ENCODE measurements around the gene RRAD. TPM values are rescaled to one million over a fixed set of nuclear protein-coding genes. Genes with fewer than 3 reads are reported as not detected.
"Not testable (repeated sequence)": the region's sequence is repeated elsewhere in the genome, so short reads cannot be mapped to it uniquely, and the experiment has no call there.

Gene RRAD
- total RNA-seq, 1 experiment from 2014 or later: not detected

DNA sequence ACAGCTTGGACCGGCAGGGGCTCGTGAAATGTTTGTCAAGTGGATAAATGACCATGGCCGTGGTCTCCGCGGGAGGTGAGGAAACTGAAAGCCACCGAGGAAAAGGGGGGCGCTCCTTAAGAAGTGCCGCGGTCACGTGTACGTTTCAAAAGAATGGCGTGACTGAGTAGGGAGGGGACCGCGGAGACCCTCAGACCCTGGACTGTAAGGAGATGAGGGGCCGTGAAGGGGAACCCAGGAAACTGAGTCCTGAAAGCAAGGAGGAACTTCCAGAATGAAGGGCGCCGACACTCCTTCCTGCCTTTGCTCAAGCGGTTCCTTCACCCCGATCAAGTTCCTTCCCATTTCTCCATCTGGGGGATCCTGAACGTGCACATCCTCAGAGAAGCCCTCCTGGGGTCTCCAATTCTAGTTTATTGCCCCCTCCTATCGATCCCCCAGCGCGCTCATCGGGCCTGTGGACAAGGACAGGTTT is 9.5 kb upstream of the RRAD start:
- H3K9me2 ChIP-seq (replicated peaks; ENCODE audit: insufficient read depth, low read length); H3K9me3 ChIP-seq (ENCODE audit: low read length); H3K27me3 ChIP-seq (ENCODE audit: low read length); DNase-seq: not testable (repeated sequence)
- peak overlapping the region; percentile 93 for H3K9ac ChIP-seq (ENCODE audit: low read length)
- H3K4me2 ChIP-seq (ENCODE audit: low read depth, low read length, poor library complexity, severe bottlenecking): peak overlapping the region; percentile 96
- H2AFZ ChIP-seq (ENCODE audit: low read length): 0 out of 2 replicates have a peak overlapping the region, but pooled peaks have one; percentile 25
- H3K4me3 ChIP-seq (ENCODE audit: low read length): peak overlapping the region; percentile 100
- H4K20me1 ChIP-seq (ENCODE audit: insufficient read depth, low read depth, low read length): peaks cover 12% of the 10 kb centered on the region; the same call in 1 of the 2 replicates
- peaks cover 42% of the 10 kb centered on the region for H3K79me2 ChIP-seq (ENCODE audit: low read length)
- 0 out of 2 replicates have a peak, but pooled peaks cover 12% of the 10 kb centered on the region for H3K36me3 ChIP-seq (ENCODE audit: insufficient read depth, low read length)
- peaks cover 25% of the 10 kb centered on the region for H3K4me1 ChIP-seq (ENCODE audit: low read length)
- H3K27ac ChIP-seq (ENCODE audit: low read length): peak overlapping the region; percentile 48; the same call in 1 of the 2 replicates

DNA sequence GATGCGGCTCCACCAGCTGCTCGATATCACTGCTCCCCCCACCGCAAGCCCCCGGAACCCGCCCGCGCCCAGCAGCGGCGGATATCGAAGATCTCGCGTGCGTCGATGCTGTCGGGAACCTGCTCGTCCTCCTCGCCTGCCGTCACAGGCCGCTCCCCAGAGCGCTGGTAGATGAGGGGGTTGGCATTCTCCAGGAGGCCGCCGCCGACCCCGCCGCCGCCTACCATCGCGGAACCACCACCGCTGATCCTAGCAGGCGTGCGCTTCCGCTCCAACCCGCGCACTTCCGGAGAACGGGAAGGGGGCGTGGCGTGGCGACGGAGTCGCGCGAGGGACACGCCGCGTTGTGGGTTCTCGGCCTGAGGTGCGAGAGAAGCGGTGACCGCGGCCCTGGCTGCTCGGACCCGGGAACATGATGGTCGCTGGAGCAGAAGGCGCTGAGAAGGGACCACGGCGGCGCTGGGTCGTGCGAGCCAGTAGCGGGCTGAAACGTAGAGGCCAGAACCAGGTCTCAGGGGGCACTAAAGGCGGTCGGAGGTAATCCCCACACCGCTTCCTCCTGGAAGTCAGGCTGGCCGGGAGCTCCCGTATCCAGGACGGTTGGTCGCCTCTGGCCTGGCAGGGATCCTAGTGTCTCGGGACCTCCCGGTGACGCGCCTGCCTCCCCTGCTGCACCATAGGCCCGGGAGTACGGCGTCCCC is 9.0 kb upstream of the RRAD start, which contains the start of gene CIAO2B:
TSS of gene CIAO2B (minus strand) at position 265 of the 701 bp plus-strand sequence. CDS start at position 227, 38 bp downstream.
- peak within 1 kb of the TSS; percentile 96 for H3K4me2 ChIP-seq (ENCODE audit: low read depth, low read length, poor library complexity, severe bottlenecking)
- 0 out of 2 replicates have a peak, but pooled peaks cover 12% of the 10 kb centered on the region for H3K36me3 ChIP-seq (ENCODE audit: insufficient read depth, low read length)
- peak within 1 kb of the TSS; percentile 93 for H3K9ac ChIP-seq (ENCODE audit: low read length)
- DNase-seq: peak; percentile 96
- peak within 1 kb of the TSS; percentile 48; the same call in 1 of the 2 replicates for H3K27ac ChIP-seq (ENCODE audit: low read length)
- H3K27me3 ChIP-seq (ENCODE audit: low read length): no peaks in the 10 kb centered on the region
- 0 out of 2 replicates have a peak within 1 kb of the TSS, but pooled peaks have one; percentile 57 for H2AFZ ChIP-seq (ENCODE audit: low read length)
- no peaks in the 10 kb centered on the region for H3K9me3 ChIP-seq (ENCODE audit: low read length)
- peak within 1 kb of the TSS; percentile 100 for H3K4me3 ChIP-seq (ENCODE audit: low read length)
- H3K79me2 ChIP-seq (ENCODE audit: low read length): peaks cover 42% of the 10 kb centered on the region
- H3K9me2 ChIP-seq (replicated peaks; ENCODE audit: insufficient read depth, low read length): no peaks in the 10 kb centered on the region
- H4K20me1 ChIP-seq (ENCODE audit: insufficient read depth, low read depth, low read length): peaks cover 12% of the 10 kb centered on the region; the same call in 1 of the 2 replicates
- peaks cover 25% of the 10 kb centered on the region for H3K4me1 ChIP-seq (ENCODE audit: low read length)

DNA sequence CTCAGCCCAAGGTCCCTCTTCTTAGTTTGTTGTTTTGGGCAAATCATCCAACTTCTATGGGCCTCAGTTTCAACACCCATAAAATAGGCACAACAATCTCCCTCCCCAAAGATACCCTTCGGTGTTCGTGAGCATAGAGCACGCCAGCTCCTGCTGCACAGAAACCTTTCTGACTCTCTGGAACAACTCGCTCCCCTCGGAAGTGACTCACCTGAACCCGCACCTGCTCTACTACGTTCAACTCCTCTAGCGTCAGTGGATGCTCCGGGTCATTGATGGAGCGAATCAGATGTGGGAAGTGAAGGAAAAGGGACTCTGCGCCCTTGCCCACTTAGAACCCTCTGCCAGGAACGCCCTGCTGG is 8.4 kb upstream of the RRAD start:
- Histone ChIP-seq H3K9ac (ENCODE audit: low read length) (peak overlapping the region; percentile 93), H3K79me2 (ENCODE audit: low read length) (peaks cover 42% of the 10 kb centered on the region), H3K9me2 (replicated peaks; ENCODE audit: insufficient read depth, low read length) (no peaks in the 10 kb centered on the region), H3K36me3 (ENCODE audit: insufficient read depth, low read length) (0 out of 2 replicates have a peak, but pooled peaks cover 9% of the 10 kb centered on the region), H2AFZ (ENCODE audit: low read length) (0 out of 2 replicates have a peak overlapping the region, but pooled peaks have one; percentile 57), H3K27ac (ENCODE audit: low read length) (peak overlapping the region; percentile 42; the same call in 1 of the 2 replicates), H3K4me3 (ENCODE audit: low read length) (peak overlapping the region; percentile 100), H3K9me3 (ENCODE audit: low read length) (no peaks in the 10 kb centered on the region), H3K4me1 (ENCODE audit: low read length) (peaks cover 25% of the 10 kb centered on the region), H3K27me3 (ENCODE audit: low read length) (no peaks in the 10 kb centered on the region), H4K20me1 (ENCODE audit: insufficient read depth, low read depth, low read length) (peaks cover 12% of the 10 kb centered on the region; the same call in 1 of the 2 replicates), H3K4me2 (ENCODE audit: low read depth, low read length, poor library complexity, severe bottlenecking) (peak overlapping the region; percentile 96)
- no peak for DNase-seq

DNA sequence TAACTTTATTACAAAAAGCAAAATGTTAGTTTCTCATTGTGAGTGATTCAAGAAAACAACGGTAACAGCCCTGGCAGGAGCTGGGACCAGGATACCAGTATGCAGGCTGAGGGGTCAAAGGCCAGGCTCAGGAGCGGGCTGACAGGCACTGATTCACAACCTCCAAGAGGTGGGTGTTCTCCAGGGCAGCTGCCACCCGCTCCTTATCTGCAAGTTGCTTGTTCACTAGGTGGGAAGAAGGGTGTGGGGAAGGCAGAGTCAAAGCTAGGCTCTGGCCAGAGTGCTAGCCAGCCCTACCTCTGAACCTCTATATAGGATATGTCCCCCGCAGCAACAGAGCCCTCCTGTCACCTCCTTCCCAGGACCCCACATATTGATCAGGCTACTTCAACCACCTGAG is 6.7 kb upstream of the RRAD start:
- peaks cover 42% of the 10 kb centered on the region for H3K79me2 ChIP-seq (ENCODE audit: low read length)
- H3K9ac ChIP-seq (ENCODE audit: low read length): no peak overlapping the region
- H3K9me3 ChIP-seq (ENCODE audit: low read length): no peaks in the 10 kb centered on the region
- H3K27ac ChIP-seq (ENCODE audit: low read length): no peak overlapping the region
- H3K9me2 ChIP-seq (replicated peaks; ENCODE audit: insufficient read depth, low read length): no peaks in the 10 kb centered on the region
- H3K27me3 ChIP-seq (ENCODE audit: low read length): no peaks in the 10 kb centered on the region
- peaks cover 29% of the 10 kb centered on the region for H3K4me1 ChIP-seq (ENCODE audit: low read length)
- no peak overlapping the region for H2AFZ ChIP-seq (ENCODE audit: low read length)
- no peak overlapping the region for H3K4me2 ChIP-seq (ENCODE audit: low read depth, low read length, poor library complexity, severe bottlenecking)
- no peak overlapping the region for H3K4me3 ChIP-seq (ENCODE audit: low read length)
- H4K20me1 ChIP-seq (ENCODE audit: insufficient read depth, low read depth, low read length): peaks cover 12% of the 10 kb centered on the region; the same call in 1 of the 2 replicates
- no peak for DNase-seq
- 0 out of 2 replicates have a peak, but pooled peaks cover 9% of the 10 kb centered on the region for H3K36me3 ChIP-seq (ENCODE audit: insufficient read depth, low read length)

DNA sequence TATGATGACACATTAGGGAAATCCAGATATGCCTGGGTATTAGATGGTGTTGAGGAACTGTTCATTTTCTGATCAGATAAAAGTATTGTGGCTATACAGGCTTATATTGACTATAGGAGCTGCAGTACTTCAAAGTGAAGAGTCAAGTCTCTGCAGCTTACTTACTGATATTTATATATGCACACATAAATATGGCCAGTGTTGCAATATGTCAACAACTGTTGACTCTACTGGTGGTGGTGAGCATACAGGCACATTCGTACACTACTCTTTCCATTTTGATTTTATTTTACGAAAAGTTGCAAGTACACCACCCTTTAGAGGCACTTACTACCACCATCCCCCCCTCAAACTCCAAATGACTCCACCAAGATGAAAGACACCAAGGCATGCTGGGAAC is 6.3 kb upstream of the RRAD start:
- Histone ChIP-seq H3K9ac (ENCODE audit: low read length) (no peak overlapping the region), H3K4me1 (ENCODE audit: low read length) (peaks cover 33% of the 10 kb centered on the region), H3K4me2 (ENCODE audit: low read depth, low read length, poor library complexity, severe bottlenecking) (no peak overlapping the region), H3K9me3 (ENCODE audit: low read length) (no peaks in the 10 kb centered on the region), H4K20me1 (ENCODE audit: insufficient read depth, low read depth, low read length) (peaks cover 12% of the 10 kb centered on the region; the same call in 1 of the 2 replicates), H3K27me3 (ENCODE audit: low read length) (no peaks in the 10 kb centered on the region), H3K4me3 (ENCODE audit: low read length) (no peak overlapping the region), H3K79me2 (ENCODE audit: low read length) (peaks cover 42% of the 10 kb centered on the region), H3K36me3 (ENCODE audit: insufficient read depth, low read length) (0 out of 2 replicates have a peak, but pooled peaks cover 9% of the 10 kb centered on the region), H3K9me2 (replicated peaks; ENCODE audit: insufficient read depth, low read length) (no peaks in the 10 kb centered on the region), H3K27ac (ENCODE audit: low read length) (no peak overlapping the region), H2AFZ (ENCODE audit: low read length) (no peak overlapping the region)
- DNase-seq: no peak

DNA sequence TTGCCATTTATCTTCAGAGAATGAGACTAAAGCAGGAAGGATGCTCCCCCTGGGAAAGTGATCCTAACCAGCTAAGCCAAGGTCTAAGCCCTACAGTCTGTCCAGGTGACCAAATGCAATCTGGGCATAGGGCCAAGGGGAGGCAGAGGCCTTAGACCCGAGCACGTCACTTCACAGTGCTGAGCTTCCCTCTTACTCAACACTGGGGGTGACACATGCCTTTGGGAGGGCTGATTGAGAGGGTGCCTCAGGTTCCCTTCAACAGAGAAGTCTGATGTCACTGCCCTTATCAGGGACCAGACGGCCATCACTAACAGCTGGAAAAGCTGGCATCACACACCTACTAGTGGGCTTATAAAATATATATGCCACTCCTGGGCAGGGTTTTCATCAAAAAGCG is 4.9 kb upstream of the RRAD start:
- Histone ChIP-seq H3K79me2 (ENCODE audit: low read length) (peaks cover 28% of the 10 kb centered on the region), H3K4me1 (ENCODE audit: low read length) (peaks cover 25% of the 10 kb centered on the region), H3K9me2 (replicated peaks; ENCODE audit: insufficient read depth, low read length) (no peaks in the 10 kb centered on the region), H3K36me3 (ENCODE audit: insufficient read depth, low read length) (0 out of 2 replicates have a peak, but pooled peaks cover 9% of the 10 kb centered on the region), H3K27ac (ENCODE audit: low read length) (no peak overlapping the region), H3K4me3 (ENCODE audit: low read length) (no peak overlapping the region), H3K27me3 (ENCODE audit: low read length) (no peaks in the 10 kb centered on the region), H3K9ac (ENCODE audit: low read length) (no peak overlapping the region), H3K4me2 (ENCODE audit: low read depth, low read length, poor library complexity, severe bottlenecking) (no peak overlapping the region), H2AFZ (ENCODE audit: low read length) (no peak overlapping the region), H3K9me3 (ENCODE audit: low read length) (no peaks in the 10 kb centered on the region), H4K20me1 (ENCODE audit: insufficient read depth, low read depth, low read length) (peaks cover 12% of the 10 kb centered on the region; the same call in 1 of the 2 replicates)
- peak; percentile 39 for DNase-seq

DNA sequence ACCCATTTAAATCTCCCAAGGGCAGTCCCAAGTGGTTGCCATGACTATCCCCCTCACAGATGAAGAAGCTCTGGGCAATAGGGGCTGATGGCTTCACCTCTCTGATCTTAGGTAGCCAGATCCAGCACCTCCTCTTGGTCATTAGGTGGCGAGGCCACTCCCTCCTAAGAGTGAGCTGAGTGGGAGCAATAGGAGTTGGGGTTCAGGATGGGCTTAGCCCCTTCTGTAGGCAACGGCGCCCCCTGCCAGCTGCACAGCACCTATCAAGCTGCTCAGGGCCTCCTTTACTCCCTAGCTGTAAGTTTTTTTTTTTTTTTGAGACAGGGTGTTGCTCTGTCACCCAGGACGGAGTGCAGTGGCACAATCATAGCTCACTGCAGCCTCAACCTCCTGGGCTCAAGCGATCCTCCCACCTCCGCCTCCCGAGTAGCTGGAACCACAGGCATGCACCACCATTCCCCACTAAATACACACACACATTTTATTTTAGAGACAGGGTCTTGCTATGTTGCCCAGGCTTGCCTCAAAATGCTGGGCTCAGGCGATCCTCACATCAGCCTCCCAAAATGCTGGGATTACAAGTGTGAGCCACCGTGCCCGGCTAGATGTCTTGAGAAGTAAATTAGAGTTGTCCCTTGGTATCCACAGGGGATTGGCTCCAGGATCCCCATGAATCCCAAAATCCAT is 3.5 kb upstream of the RRAD start:
- Histone ChIP-seq H4K20me1 (ENCODE audit: insufficient read depth, low read depth, low read length) (peaks cover 11% of the 10 kb centered on the region; the same call in 1 of the 2 replicates), H3K9me3 (ENCODE audit: low read length) (no peaks in the 10 kb centered on the region), H2AFZ (ENCODE audit: low read length) (no peak overlapping the region), H3K4me2 (ENCODE audit: low read depth, low read length, poor library complexity, severe bottlenecking) (no peak overlapping the region), H3K27me3 (ENCODE audit: low read length) (no peaks in the 10 kb centered on the region), H3K4me1 (ENCODE audit: low read length) (peaks cover 22% of the 10 kb centered on the region), H3K9ac (ENCODE audit: low read length) (no peak overlapping the region), H3K4me3 (ENCODE audit: low read length) (no peak overlapping the region), H3K27ac (ENCODE audit: low read length) (no peak overlapping the region), H3K36me3 (ENCODE audit: insufficient read depth, low read length) (0 out of 2 replicates have a peak, but pooled peaks cover 9% of the 10 kb centered on the region), H3K9me2 (replicated peaks; ENCODE audit: insufficient read depth, low read length) (no peaks in the 10 kb centered on the region), H3K79me2 (ENCODE audit: low read length) (peaks cover 15% of the 10 kb centered on the region)
- DNase-seq: peak; percentile 83

Data from Karpas-422 (cell line).